Heart left ventricle (tissue), 16 donors: ENCODE measurements around the gene LRP5. TPM values are rescaled to one million over a fixed set of nuclear protein-coding genes. Genes with fewer than 3 reads are reported as not detected.

ENCODE experiments used
- ATAC-seq, 4 donors: fragments of 200-7000 bp; cut with Tn5 transposase; one replicate each; pipeline ENCODE4 v1.9.1; 2020 to 2022; ENCODE audit warnings: moderate library complexity in 4 of 4, mild to moderate bottlenecking in 3 of 4, moderate number of reproducible peaks in 1 of 4
- DNase-seq, 5 donors: peaks; one replicate each; pipeline ENCODE4 v3.0.0-alpha.2; 2020
- H3K27ac ChIP-seq, 12 donors: fragments of 200-600 bp; sonication (generic) in 4 of 12; one replicate each; pipeline versions ENCODE4 v1.5.0 to v1.8.0; 2016 to 2022; ENCODE audit warnings: mild to moderate bottlenecking in 2 of 12
- H3K27me3 ChIP-seq, 9 donors: fragments of 200-600 bp; sonication (generic) in 2 of 9; one replicate each; pipeline versions ENCODE4 v1.5.1 to v1.8.0; 2016 to 2022; ENCODE audit warnings: mild to moderate bottlenecking in 3 of 9
- H3K36me3 ChIP-seq, 9 donors: fragments of 200-600 bp; sonication (generic) in 2 of 9; one replicate each; pipeline versions ENCODE4 v1.5.0 to v1.8.0; 2018 to 2022; ENCODE audit warnings: mild to moderate bottlenecking in 2 of 9
- H3K4me1 ChIP-seq, 12 donors: fragments of 200-600 bp; sonication (generic) in 4 of 12; one replicate each; pipeline versions ENCODE4 v1.5.0 to v1.8.0; 2016 to 2022; ENCODE audit warnings: mild to moderate bottlenecking in 3 of 12
- H3K4me3 ChIP-seq, 12 donors: fragments of 200-600 bp; sonication (generic) in 4 of 12; one replicate each; pipeline versions ENCODE4 v1.5.0 to v1.8.0; 2017 to 2022; ENCODE audit warnings: mild to moderate bottlenecking in 9 of 12, moderate library complexity in 4 of 12
- H3K9me3 ChIP-seq, 12 donors: fragments of 200-600 bp; sonication (generic) in 4 of 12; one replicate each; pipeline versions ENCODE4 v1.5.0 to v1.8.0; 2016 to 2022; ENCODE audit warnings: mild to moderate bottlenecking in 1 of 12
- CTCF ChIP-seq, 12 donors: fragments of 200-600 bp; sonication (generic) in 4 of 12; IDR thresholded peaks; one replicate each; pipeline versions ENCODE4 v1.5.0 to v1.8.0; 2018 to 2022; ENCODE audit warnings: antibody characterized with exemption in 12 of 12, mild to moderate bottlenecking in 5 of 12
- POLR2A ChIP-seq, 2 donors: fragments of 450-650 bp; IDR thresholded peaks; one replicate each; pipeline ENCODE4 v1.6.1; 2017; ENCODE audit warnings: antibody characterized with exemption in 2 of 2, mild to moderate bottlenecking in 2 of 2, moderate library complexity in 2 of 2
- WGBS, 4 donors: extraction: QIAGEN DNeasy Blood & Tissue Kit in 2 of 4; methylation state at CpG; one replicate each; pipeline versions ENCODE4 v1.1.5 to v1.1.7; 2013 to 2018; 5-methylcytosine and 5-hydroxymethylcytosine counted together
- intact Hi-C, 10 donors: fragments of 100-400 bp; cut with DNase I; formaldehyde crosslinking; loops; one replicate each; pipeline versions ENCODE4 v1.11.1 to v1.14.2; 2022
- polyA plus RNA-seq, 2 donors: library from polyadenylated mRNA; stranded (reverse); fragments of 200-250 nt; gene quantifications; one replicate each; pipeline ENCODE4 v1.2.3, GENCODE V29; 2013
- total RNA-seq, 9 donors: library from RNA; depleted of rRNA in 2 of 9; stranded (reverse); fragments of >200 nt in 2 of 9; fragmentation: NEBNext Ultra II Directional in 3 of 9; extraction: Animal tissue kit (Norgen Biotek cat#: 25700) in 3 of 9; gene quantifications; one replicate each; pipeline versions ENCODE4 v1.1.0 to v1.2.4, GENCODE V29; 2016 to 2023
- donor health status: ischemic (EF 13 %, LVEDD 7.1; RV severe dilation, severe dysfunction).
- donor health status: healthy with polysubstance abuse.
- donor health status: DM: no; HTN: yes; CAD: no.
- donor health status: DM: no; HTN: no; CAD: no.
- donor health status: ischemic (EF 25% LVEDD 6.9; RV normal size, moderate dysfunction).
- donor health status: ischemic (EF 25% LVEDD 5.7; RV mildly dilated, moderate dysfunction).
- donor health status: healthy.
- donor health status: DM: yes; HTN: yes; CAD: no.
- donor health status: ischemic (EF 35%, LVEDD 5.7; RV mildly dilated, moderate dysfunction).
- donor health status: nonischemic (EF 11% LVEDD 7.7; RV severe dilation, severe dysfunction).
- donor health status: DM: yes; HTN: yes; CAD: no.
- donor health status: PGD.
- donor health status: ischemic (EF 29% LVEDD 5.4; RV normal size, mild dysfunction).
- donor health status: nonischemic (EF 23%, LVEDD 6.1; RV moderate dilation, normal function).

LRP5 gene
- total and polyA plus RNA-seq, 11 donors = 30.2 to 62.5 (median 39.8) TPM

GRCh38 chr11:68350759-68351449 lies 38.5 kb downstream of the LRP5 start:
- H3K9me3 ChIP-seq = peaks cover 0 to 1% (median 0%) of the 10 kb centered on the region in 12 donors
- H3K27me3 ChIP-seq = no peaks in the 10 kb centered on the region
- TF ChIP-seq POLR2A (IDR thresholded peaks at IDR 0.05) (no peak), CTCF (IDR thresholded peaks at IDR 0.05) (no peak)
- peaks cover 0 to 18% (median 2%) of the 10 kb centered on the region in 9 donors for H3K36me3 ChIP-seq
- intact Hi-C loops = loop anchor here in 1 of 10 donors (5.0 kb wide), 1 partner anchor 39 kb away; the partner anchor contains the start of gene LRP5
- no peak overlapping the region for H3K4me3 ChIP-seq
- ATAC-seq (no peak), DNase-seq (no peak)
- H3K4me1 ChIP-seq = peaks cover 2 to 75% (median 45%) of the 10 kb centered on the region in 12 donors
- WGBS, 4 donors = 88 to 94% (median 90%) methylated on average over 24 to 28 of the region's 28 CpGs
- peak overlapping the region in 2 of 12 donors; percentile 19 to 86 for H3K27ac ChIP-seq

DNA sequence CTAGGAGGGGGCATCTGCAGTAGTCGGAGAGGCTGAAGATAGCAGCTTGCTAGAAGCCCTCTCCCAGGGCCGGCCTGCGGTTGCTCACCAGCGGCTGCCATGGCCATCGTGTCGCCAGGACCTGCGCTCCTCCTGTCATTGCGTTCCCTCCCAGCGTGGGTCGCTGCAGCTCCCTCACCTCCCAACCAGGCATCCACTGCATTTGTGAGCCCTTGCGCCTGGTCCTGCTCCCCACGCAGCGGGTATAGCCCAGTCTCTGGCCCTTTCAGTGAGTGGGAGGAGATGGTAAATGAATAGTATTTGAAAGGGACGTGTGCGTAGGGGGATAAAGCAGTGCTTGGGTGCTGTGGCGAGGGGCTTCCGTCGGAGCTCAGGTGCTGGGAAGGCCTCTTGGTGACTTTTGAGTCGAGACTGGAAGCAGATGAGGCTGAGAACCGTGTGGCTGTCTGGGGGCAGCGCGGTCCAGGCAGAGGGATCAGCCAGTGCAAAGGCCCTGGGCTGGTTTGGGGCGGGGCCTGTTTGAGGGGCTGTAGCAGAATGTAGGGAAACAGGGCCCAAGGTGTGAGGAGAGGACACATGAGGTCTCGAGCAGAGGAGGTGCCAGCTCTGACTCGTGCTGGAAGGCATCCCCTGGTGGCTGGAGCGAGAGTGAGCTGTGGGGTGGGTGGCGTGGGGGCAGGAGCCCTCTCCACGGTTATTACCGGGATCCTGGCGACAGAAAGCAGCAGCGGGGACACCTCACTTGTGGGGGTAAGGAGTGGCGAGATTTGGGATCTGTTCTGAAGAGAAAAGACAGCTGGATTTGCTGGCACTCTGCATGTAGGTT lies 39.3 kb downstream of the LRP5 start:
- Histone ChIP-seq H3K27ac (peak overlapping the region in 5 of 12 donors; percentile 21 to 88 (median 66)), H3K4me1 (peaks cover 1 to 68% (median 38%) of the 10 kb centered on the region in 12 donors), H3K36me3 (peaks cover 0 to 18% (median 2%) of the 10 kb centered on the region in 9 donors), H3K4me3 (no peak overlapping the region), H3K9me3 (no peaks in the 10 kb centered on the region), H3K27me3 (no peaks in the 10 kb centered on the region)
- intact Hi-C loops = loop anchor here in 1 of 10 donors (5.0 kb wide), 1 partner anchor 39 kb away; the partner anchor contains the start of gene LRP5
- TF ChIP-seq POLR2A (IDR thresholded peaks at IDR 0.05) (no peak), CTCF (IDR thresholded peaks at IDR 0.05) (peak in 1 of 12 donors; percentile 15)
- 84 to 94% (median 90%) methylated on average over 32 of the region's 32 CpGs for WGBS, 4 donors
- ATAC-seq (no peak), DNase-seq (peak in 1 of 5 donors; percentile 47)

DNA sequence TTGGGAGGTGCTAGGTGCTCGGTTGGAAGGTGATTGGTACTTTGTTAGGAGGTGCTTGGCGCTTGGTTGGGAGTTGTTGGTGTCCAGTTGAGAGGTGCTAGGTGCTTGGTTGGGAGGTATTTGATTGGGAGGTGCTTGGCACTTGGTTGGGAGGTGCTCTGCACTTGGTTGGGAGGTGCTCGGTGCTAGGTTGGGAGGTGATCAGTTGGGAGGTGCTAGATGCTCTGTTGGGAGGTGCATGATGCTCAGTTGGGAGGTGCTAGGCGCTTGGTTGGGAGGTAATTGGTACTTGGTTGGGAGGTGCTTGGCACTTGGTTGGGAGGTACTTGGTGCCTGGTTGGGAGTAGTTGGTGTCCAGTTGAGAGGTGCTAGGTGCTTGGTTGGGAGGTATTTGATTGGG lies 40.2 kb downstream of the LRP5 start:
- TF ChIP-seq CTCF (IDR thresholded peaks at IDR 0.05) (no peak), POLR2A (IDR thresholded peaks at IDR 0.05) (no peak)

More for the DNA sequence above, 40.2 kb downstream of the LRP5 start:
- H3K4me3 ChIP-seq = no peak overlapping the region
- peak overlapping the region in 8 of 12 donors; percentile 66 to 95 (median 86) for H3K27ac ChIP-seq
- WGBS, 4 donors = 87 to 97% (median 97%) methylated on average over 4 of the region's 4 CpGs
- no peaks in the 10 kb centered on the region for H3K9me3 ChIP-seq
- H3K27me3 ChIP-seq = no peaks in the 10 kb centered on the region
- intact Hi-C loops = loop anchor here in 1 of 10 donors (5.0 kb wide), 1 partner anchor 40 kb away; the partner anchor contains the start of gene LRP5
- ATAC-seq (no peak), DNase-seq (no peak)
- peaks cover 0 to 58% (median 30%) of the 10 kb centered on the region in 12 donors for H3K4me1 ChIP-seq
- peaks cover 0 to 18% (median 2%) of the 10 kb centered on the region in 9 donors for H3K36me3 ChIP-seq
